ENCODE results near the gene CRYBG1.

CRYBG1 gene

DNA sequence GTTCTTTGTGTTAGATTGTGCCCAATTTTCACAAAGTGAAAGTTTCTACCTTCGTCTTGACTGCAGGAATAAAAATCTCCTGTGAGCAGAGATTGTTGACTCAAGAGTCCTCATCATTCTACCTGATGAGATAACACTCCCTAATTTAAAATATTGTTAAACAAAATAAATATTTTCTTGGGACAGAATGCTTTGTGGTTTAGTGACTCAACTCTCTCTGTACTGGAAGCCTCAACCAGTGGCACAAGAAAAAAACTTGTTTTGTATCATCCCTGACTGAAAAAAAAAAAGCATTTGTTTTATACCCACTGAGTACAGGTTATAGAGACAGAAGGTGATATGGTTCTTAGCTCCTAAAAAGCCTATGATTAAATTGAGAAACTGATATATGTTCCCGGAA, 78.9 kb downstream of the CRYBG1 start:
- H3K4me2 ChIP-seq (ENCODE audit: low read depth, low read length), result no peak overlapping the region

GRCh38 chr6:106440546-106440945, 80.0 kb downstream of the CRYBG1 start:
- H3K9ac ChIP-seq (ENCODE audit: low read length), result no peak overlapping the region
- no peak overlapping the region for H3K4me2 ChIP-seq (ENCODE audit: low read depth, low read length)
- H3K4me1 ChIP-seq (ENCODE audit: low read length), result no peaks in the 10 kb centered on the region
- no peak overlapping the region for H2AFZ ChIP-seq (ENCODE audit: low read length)
- H3K9me3 ChIP-seq (replicated peaks; ENCODE audit: insufficient read depth, low read length), result no peaks in the 10 kb centered on the region
- no peaks in the 10 kb centered on the region for H3K9me2 ChIP-seq (replicated peaks; ENCODE audit: insufficient read depth, low read length)
- H4K20me1 ChIP-seq (ENCODE audit: insufficient read depth, low read length), result no peaks in the 10 kb centered on the region
- no peak overlapping the region for H3K27ac ChIP-seq (ENCODE audit: low read length)
- TF ChIP-seq, protein P1, sequence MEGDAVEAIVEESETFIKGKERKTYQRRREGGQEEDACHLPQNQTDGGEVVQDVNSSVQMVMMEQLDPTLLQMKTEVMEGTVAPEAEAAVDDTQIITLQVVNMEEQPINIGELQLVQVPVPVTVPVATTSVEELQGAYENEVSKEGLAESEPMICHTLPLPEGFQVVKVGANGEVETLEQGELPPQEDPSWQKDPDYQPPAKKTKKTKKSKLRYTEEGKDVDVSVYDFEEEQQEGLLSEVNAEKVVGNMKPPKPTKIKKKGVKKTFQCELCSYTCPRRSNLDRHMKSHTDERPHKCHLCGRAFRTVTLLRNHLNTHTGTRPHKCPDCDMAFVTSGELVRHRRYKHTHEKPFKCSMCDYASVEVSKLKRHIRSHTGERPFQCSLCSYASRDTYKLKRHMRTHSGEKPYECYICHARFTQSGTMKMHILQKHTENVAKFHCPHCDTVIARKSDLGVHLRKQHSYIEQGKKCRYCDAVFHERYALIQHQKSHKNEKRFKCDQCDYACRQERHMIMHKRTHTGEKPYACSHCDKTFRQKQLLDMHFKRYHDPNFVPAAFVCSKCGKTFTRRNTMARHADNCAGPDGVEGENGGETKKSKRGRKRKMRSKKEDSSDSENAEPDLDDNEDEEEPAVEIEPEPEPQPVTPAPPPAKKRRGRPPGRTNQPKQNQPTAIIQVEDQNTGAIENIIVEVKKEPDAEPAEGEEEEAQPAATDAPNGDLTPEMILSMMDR (IDR thresholded peaks at IDR 0.05; ENCODE audit: low read length), result no peak
- TF ChIP-seq EZH2phosphoT487 (IDR thresholded peaks at IDR 0.05; ENCODE audit: low read length) (no peak), EZH2 (optimal IDR thresholded peaks at IDR 0.05; ENCODE audit: low read depth, low read length) (no peak)
- no peak for DNase-seq
- no peaks in the 10 kb centered on the region for H3K79me2 ChIP-seq (ENCODE audit: low read length)
- H3K27me3 ChIP-seq (replicated peaks; ENCODE audit: insufficient read depth, low read length), result no peaks in the 10 kb centered on the region
- no peaks in the 10 kb centered on the region for H3F3A ChIP-seq (ENCODE audit: insufficient read depth, low read length)
- no peaks in the 10 kb centered on the region for H3K36me3 ChIP-seq (replicated peaks; ENCODE audit: insufficient read depth, low read length)
- H3K4me3 ChIP-seq (ENCODE audit: low read length), result no peak overlapping the region

More for the DNA sequence above, 78.9 kb downstream of the CRYBG1 start:
- Histone ChIP-seq H4K20me1 (ENCODE audit: insufficient read depth, low read length) (no peaks in the 10 kb centered on the region), H3K9me2 (replicated peaks; ENCODE audit: insufficient read depth, low read length) (no peaks in the 10 kb centered on the region), H3K4me1 (ENCODE audit: low read length) (no peaks in the 10 kb centered on the region), H3K4me3 (ENCODE audit: low read length) (no peak overlapping the region), H3K36me3 (replicated peaks; ENCODE audit: insufficient read depth, low read length) (no peaks in the 10 kb centered on the region), H3K27me3 (replicated peaks; ENCODE audit: insufficient read depth, low read length) (no peaks in the 10 kb centered on the region), H3F3A (ENCODE audit: insufficient read depth, low read length) (no peaks in the 10 kb centered on the region), H3K79me2 (ENCODE audit: low read length) (no peaks in the 10 kb centered on the region), H3K27ac (ENCODE audit: low read length) (no peak overlapping the region), H3K9me3 (replicated peaks; ENCODE audit: insufficient read depth, low read length) (no peaks in the 10 kb centered on the region), H2AFZ (ENCODE audit: low read length) (no peak overlapping the region), H3K9ac (ENCODE audit: low read length) (no peak overlapping the region)
- DNase-seq, result no peak
- TF ChIP-seq EZH2phosphoT487 (IDR thresholded peaks at IDR 0.05; ENCODE audit: low read length) (no peak), EZH2 (optimal IDR thresholded peaks at IDR 0.05; ENCODE audit: low read depth, low read length) (no peak)
- TF ChIP-seq, protein P1 (IDR thresholded peaks at IDR 0.05; ENCODE audit: low read length), result no peak

DNA sequence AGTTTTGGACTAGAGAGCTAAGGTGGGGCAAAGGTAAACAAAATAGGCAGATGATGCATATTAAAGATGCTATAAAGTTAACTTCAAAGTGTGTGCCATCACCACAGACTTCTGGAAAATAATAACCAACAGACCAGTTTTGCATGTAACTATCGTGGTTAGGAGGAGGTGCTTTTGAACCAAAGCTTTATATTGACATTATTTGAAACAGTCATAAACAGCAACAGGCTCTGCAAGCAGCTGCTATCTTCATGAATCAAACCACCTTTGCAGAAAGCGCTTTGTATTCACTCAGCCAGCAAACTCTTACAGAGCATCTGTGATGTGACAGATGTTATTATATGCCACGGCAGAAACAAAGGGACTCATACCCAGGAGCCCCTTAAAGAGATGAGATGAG, 81.9 kb downstream of the CRYBG1 start:
- TF ChIP-seq EZH2phosphoT487 (IDR thresholded peaks at IDR 0.05; ENCODE audit: low read length) (no peak), EZH2 (optimal IDR thresholded peaks at IDR 0.05; ENCODE audit: low read depth, low read length) (no peak)
- TF ChIP-seq, protein P1 (IDR thresholded peaks at IDR 0.05; ENCODE audit: low read length), result no peak
- H2AFZ ChIP-seq (ENCODE audit: low read length), result no peak overlapping the region
- H3K4me2 ChIP-seq (ENCODE audit: low read depth, low read length), result no peak overlapping the region
- no peaks in the 10 kb centered on the region for H3K4me1 ChIP-seq (ENCODE audit: low read length)
- H3K9me3 ChIP-seq (replicated peaks; ENCODE audit: insufficient read depth, low read length), result no peaks in the 10 kb centered on the region
- no peaks in the 10 kb centered on the region for H4K20me1 ChIP-seq (ENCODE audit: insufficient read depth, low read length)
- H3K36me3 ChIP-seq (replicated peaks; ENCODE audit: insufficient read depth, low read length), result no peaks in the 10 kb centered on the region
- H3K9ac ChIP-seq (ENCODE audit: low read length), result no peak overlapping the region
- H3K27ac ChIP-seq (ENCODE audit: low read length), result no peak overlapping the region
- no peaks in the 10 kb centered on the region for H3K9me2 ChIP-seq (replicated peaks; ENCODE audit: insufficient read depth, low read length)
- no peaks in the 10 kb centered on the region for H3K79me2 ChIP-seq (ENCODE audit: low read length)
- no peaks in the 10 kb centered on the region for H3F3A ChIP-seq (ENCODE audit: insufficient read depth, low read length)
- H3K27me3 ChIP-seq (replicated peaks; ENCODE audit: insufficient read depth, low read length), result no peaks in the 10 kb centered on the region
- DNase-seq, result no peak
- no peak overlapping the region for H3K4me3 ChIP-seq (ENCODE audit: low read length)
